Brain microvascular endothelial cell (primary cell): Measurements from ENCODE around the gene CCDC175.

Experiments
- DNase-seq: peaks from one replicate; pipeline ENCODE4 v3.0.0-alpha.2; 2020
- H3K27ac ChIP-seq: fragments of 250-450 bp; sonication (Bioruptor Pico); 2 replicates; pipeline ENCODE4 v1.5.1; 2020; ENCODE audit warnings: mild to moderate bottlenecking, moderate library complexity
- H3K27me3 ChIP-seq: fragments of 250-450 bp; sonication (Bioruptor Pico); replicated peaks from 2 replicates; pipeline ENCODE4 v1.5.1; 2020; ENCODE audit warnings: mild to moderate bottlenecking
- H3K36me3 ChIP-seq: fragments of 250-450 bp; sonication (Bioruptor Pico); replicated peaks from 2 replicates; pipeline ENCODE4 v1.5.1; 2020; ENCODE audit warnings: mild to moderate bottlenecking
- H3K4me3 ChIP-seq: 2 replicates; pipeline ENCODE4 v1.5.1; 2011; ENCODE audit warnings: low read depth, mild to moderate bottlenecking, control low read depth, low read length, moderate library complexity
- in situ Hi-C: cut with HindIII; loops from 2 replicates; pipeline ENCODE4 v1.10.0; 2017; ENCODE audit warnings: low sequenced_read_pairs, low pct_ligation_motif_present
- TF ChIP-seq, protein P1 (sequence below): IDR thresholded peaks from 2 replicates; pipeline ENCODE4 v1.5.1; 2011; ENCODE audit warnings: low read depth, mild to moderate bottlenecking, moderate library complexity, low read length, control low read depth, inconsistent platforms; ENCODE audit errors: missing control alignments

The CCDC175 gene

DNA sequence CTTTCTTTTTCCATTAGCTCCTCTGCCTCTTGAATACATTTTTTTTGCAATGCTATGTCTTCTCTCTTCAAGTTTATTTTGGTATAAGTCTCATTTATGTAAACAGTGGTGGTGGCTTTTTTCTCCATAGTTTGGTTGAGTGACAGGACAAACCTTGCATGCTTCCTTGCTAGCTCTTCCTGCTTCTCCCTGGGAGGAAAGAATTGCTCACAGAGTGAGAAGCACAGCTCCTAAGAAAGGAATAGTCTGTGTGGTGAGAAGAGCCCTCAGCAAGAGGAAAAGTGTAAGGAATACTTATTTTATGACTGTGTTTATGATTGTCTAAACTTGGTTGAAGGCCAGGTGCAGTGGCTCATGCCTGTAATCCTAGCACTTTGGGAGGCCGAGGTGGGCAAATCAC is 11.5 kb downstream of the CCDC175 start:
- in situ Hi-C loops = no loop called here
- no peak overlapping the region for H3K4me3 ChIP-seq
- H3K27me3 ChIP-seq = no peaks in the 10 kb centered on the region
- TF ChIP-seq, protein P1, sequence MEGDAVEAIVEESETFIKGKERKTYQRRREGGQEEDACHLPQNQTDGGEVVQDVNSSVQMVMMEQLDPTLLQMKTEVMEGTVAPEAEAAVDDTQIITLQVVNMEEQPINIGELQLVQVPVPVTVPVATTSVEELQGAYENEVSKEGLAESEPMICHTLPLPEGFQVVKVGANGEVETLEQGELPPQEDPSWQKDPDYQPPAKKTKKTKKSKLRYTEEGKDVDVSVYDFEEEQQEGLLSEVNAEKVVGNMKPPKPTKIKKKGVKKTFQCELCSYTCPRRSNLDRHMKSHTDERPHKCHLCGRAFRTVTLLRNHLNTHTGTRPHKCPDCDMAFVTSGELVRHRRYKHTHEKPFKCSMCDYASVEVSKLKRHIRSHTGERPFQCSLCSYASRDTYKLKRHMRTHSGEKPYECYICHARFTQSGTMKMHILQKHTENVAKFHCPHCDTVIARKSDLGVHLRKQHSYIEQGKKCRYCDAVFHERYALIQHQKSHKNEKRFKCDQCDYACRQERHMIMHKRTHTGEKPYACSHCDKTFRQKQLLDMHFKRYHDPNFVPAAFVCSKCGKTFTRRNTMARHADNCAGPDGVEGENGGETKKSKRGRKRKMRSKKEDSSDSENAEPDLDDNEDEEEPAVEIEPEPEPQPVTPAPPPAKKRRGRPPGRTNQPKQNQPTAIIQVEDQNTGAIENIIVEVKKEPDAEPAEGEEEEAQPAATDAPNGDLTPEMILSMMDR = no peak
- no peak for DNase-seq
- H3K36me3 ChIP-seq = no peaks in the 10 kb centered on the region
- H3K27ac ChIP-seq = no peak overlapping the region

DNA sequence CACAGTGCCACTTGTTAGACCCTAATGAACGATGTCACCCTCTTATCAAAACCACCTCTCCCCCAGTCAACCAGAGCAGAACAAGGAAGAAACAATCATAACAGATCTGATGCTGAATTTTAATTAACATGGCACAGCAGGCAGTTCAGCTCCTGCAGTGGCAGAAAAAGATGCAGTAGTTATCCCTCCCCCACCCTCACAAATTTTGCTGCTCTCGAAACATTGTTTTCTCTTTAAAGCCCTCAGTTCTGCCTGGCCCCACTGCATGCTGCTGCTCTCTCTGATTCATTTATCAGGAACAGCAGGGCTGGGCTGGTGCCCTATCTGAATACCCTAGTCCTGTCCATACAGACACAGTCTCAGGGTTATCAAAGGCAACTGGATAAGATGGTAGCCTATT is 12.2 kb downstream of the CCDC175 start:
- DNase-seq = no peak
- TF ChIP-seq, protein P1 = no peak
- Histone ChIP-seq H3K4me3 (no peak overlapping the region), H3K27ac (no peak overlapping the region), H3K27me3 (no peaks in the 10 kb centered on the region), H3K36me3 (no peaks in the 10 kb centered on the region)
- in situ Hi-C loops = no loop called here

DNA sequence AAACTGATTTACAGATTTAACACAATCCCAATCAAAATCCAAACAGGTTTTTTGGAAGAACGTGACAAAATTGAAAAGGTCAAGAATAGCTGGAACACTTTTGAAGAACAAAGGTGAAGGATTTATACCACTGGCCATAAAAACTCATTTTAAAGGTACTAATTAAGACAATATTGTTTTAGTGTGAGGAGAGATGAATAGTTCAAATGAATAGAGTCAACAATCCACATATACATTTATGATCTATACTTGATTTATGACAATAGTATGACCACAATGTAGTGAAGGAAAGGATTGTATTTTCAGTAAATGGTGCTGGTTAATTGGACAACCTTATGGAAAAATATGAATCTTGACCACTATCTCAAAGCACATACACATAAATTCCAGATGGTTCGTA is 29.3 kb downstream of the CCDC175 start:
- Histone ChIP-seq H3K27me3 (no peaks in the 10 kb centered on the region), H3K27ac (no peak overlapping the region), H3K4me3 (no peak overlapping the region), H3K36me3 (no peaks in the 10 kb centered on the region)
- TF ChIP-seq, protein P1 = no peak
- in situ Hi-C loops = no loop called here
- no peak for DNase-seq

DNA sequence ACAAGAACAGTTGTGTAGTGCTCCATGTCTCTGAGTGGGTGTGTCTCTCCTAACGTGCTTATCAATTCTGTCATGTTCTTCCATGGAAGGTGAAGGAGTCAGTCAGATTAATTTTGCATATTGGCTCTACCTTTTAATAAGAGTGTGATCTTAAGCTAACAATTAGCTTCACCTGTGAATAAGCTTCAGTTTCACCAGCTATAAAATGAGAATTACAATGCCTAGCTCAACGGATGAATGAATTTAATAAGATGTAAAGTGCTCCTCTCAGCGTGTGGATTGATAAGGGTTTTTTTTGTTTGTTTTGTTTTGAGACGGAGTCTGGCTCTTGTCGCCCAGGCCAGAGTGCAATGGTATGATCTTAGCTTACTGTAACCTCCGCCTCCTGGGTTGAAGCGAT is 32.7 kb downstream of the CCDC175 start:
- Histone ChIP-seq H3K27ac (no peak overlapping the region), H3K27me3 (no peaks in the 10 kb centered on the region), H3K36me3 (no peaks in the 10 kb centered on the region), H3K4me3 (no peak overlapping the region)
- in situ Hi-C loops = no loop called here
- TF ChIP-seq, protein P1 = no peak
- no peak for DNase-seq

DNA sequence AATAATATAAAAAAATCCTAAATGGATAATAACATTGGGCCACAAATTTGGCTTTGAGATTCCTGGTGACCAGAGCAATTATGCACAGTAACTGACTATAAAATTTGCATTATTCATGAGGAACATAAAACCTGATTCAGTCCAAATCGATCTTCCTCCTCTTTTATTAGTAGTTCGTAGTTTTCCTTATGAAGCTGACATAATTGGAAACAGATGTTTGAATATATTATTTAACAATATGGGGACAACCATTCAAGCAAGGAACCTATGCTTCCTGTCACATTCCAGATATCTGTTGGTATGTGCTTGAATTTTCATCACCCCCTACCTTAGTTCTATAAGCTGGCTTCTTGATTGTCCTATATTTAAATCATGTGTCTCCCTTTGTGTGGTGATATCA is 34.9 kb downstream of the CCDC175 start:
- TF ChIP-seq, protein P1 = no peak

DNA sequence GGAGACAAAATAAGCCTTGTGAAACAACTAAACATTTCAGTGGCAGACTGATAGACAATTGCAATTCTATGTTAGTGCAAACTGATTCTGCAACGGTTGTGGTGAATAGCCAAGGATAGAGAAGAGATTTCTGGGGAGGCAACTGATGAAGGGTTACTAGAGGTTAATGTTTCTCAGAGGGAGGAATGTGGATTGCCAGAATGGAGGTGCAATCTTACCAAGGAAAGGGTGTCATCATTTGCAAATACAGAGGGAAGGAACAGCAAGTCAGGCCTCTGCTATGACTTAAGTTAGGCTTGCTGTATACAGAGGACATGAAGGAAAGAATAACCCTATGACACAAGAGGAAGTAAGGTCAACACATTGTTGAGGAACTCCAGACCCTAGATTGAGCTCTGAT is 35.8 kb downstream of the CCDC175 start:
- Histone ChIP-seq H3K4me3 (no peak overlapping the region), H3K27ac (no peak overlapping the region), H3K27me3 (no peaks in the 10 kb centered on the region), H3K36me3 (no peaks in the 10 kb centered on the region)
- TF ChIP-seq, protein P1 = no peak
- DNase-seq = no peak
- in situ Hi-C loops = no loop called here

More for the DNA sequence above, 34.9 kb downstream of the CCDC175 start:
- H3K4me3 ChIP-seq = no peak overlapping the region
- no peaks in the 10 kb centered on the region for H3K36me3 ChIP-seq
- H3K27me3 ChIP-seq = no peaks in the 10 kb centered on the region
- DNase-seq = no peak
- in situ Hi-C loops = no loop called here
- H3K27ac ChIP-seq = no peak overlapping the region
